Stimulated activated CD8-positive, alpha-beta memory T cell treated with anti-CD3 and anti-CD28 coated beads, Interleukin-15, amount 100 ng/mL, for 48 hours (primary cell): ENCODE results near the gene ZNF343.
"Not testable (repeated sequence)": the region's sequence is repeated elsewhere in the genome, so short reads cannot be mapped to it uniquely, and the experiment has no call there.

Source experiments
- DNase-seq, 2 donors: peaks; one replicate each; pipeline ENCODE4 v3.0.0-alpha.2; 2020; ENCODE audit warnings: low read depth in 2 of 2

ZNF343 gene

DNA sequence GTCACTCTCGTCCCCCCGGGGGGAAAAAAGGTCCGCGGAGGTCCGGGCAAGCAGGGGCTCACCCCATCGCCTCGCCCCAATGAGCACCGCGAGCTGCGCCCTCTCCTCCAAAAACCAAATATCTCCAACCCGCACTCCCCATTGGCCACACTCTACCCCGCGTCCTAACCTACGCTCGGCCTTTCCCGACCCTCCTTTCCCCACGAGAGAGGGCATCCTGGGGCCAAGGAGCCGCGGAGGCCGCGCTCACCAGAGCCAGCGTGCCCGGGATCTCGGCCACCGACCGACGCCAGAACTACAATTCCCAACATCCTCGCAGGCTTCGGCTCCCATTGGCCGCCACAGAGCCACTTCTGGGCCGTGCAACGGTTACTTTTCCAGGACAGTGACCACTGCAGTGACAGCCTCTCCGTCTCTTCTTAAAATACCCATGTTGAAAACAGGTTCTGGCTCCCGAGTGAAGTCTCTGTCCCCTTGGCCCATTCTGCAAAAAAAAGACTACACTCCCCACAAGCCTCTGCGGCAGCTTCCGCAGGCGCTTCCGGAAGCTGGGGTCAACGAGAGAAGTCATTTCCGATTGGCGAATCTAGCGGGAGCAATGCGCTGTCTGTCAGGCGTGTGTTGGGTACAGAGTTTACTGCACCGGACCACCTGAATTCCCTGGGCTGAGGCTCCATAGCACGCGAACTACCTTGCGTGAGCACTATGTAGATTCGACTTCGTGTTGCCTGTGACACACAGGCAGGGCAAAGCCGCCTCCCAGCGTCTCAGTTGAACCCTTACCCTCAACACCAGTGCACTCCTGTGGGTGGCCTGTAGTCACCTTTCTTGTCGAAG, at the start of gene ZNF343:
Gene ZNF343 (minus strand): TSS at position 285 of the 837 bp plus-strand sequence. CDS start 15,020 bp downstream, outside the sequence.
- peak; percentile 59 to 74 for DNase-seq

DNA sequence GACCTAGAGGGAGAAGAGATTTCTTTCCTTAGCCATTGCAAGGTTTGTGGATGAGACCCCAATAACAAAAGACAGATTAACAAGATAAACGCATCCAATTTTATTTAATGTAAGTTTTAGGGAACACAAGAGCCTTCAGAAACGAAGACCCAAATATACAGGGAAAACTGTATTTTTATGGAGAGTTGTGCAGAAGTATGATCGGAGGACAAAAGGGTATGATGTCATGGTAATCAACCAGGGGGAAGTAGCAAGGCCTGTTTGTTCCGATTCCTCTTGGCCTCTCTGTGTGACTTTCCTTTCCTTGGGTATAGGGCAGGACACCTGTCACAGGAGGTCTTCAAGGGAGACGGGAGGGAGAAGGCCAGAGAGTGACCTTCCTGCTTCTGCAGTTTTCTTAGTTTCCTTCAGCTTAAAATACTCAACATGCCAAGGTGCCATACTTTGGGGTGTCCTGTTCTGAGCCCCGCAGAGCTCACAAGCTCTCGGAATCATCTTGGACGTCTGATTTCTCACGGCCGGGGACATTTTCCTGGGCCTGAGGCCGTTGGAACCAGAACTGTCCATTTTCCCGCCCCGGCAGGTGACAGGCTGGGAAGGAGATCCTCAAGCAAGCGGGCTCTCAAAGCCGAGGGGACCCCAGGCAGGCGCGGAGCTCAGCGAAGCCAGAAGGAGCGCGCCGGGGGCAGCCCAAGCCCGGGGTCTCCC, 49.3 kb upstream of the ZNF343 start:
- no peak for DNase-seq

DNA sequence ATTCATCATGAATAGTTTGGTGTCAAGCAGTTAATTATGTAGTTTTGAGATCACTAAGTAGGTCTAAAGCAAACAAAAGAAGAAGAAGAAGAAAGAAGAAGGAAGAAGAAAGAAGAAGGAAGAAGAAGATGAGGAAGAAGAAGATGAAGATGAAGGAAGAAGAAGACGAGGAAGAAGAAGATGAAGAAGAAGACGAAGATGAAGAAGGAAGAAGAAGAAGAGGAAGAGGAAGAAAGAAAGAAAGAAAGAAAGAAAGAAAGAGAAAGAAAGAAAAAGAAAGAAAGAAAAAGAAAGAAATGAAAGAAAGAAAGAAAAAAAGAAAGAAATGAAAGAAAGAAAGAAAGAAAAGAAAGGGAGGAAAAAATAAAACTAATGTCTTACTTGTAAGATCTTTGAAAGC, 36.9 kb upstream of the ZNF343 start:
- no peak for DNase-seq

DNA sequence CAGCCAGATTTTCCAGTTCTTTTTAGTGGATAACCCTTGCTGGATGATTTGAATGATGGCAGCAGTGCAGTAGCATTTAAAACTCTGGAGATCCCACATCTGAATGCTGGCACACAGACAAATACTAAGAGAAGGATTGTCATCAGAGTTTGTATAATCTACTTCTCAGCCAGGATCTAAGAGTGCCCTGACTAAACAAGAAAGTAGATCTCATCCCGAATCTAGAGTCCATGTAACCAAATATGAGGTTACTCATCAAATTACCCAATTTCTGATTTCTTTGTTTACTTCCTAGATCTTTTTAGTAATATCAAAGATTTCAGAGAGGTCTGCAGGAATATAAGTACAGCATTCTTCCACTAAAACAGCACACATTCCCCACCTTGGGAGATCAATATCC, 35.5 kb upstream of the ZNF343 start:
- no peak for DNase-seq

DNA sequence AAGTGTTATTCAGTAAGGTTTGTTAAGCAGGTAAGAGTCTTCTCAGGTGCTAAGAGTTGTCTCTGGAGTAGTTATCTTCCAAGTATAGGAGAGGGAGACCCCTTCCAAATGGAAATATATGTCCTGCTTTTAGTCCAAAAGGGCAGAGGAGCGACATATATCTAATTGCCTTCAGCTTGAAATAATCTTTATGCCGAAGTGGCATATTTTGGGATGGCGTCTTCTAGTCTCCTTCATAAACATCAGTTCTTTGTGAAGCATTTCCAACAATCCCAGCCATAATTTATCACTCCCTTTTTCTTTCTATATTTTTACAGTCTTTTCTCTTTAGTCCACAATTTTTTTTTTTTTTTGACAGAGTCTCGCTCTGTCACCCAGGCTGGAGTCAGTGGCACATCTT, 33.6 kb upstream of the ZNF343 start:
- DNase-seq, result no peak

DNA sequence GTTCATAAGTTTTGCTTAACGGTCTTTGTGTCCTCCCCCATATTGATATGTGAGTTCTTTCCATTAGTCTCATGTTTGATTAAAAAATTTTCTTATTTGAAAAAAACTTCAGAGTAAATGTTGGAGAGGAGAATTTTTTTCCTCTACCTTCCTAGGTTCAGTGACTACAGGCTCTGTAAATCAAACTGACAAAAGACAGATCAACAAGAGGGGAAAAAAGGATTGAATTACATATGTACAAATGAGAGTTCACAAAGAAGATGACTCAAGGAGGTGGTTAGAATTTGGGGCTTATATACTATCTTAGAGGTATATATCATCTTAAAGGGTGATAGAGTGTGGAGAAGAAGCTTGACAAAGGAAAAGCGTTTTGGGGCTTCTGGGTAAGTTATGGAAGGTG, 33.2 kb upstream of the ZNF343 start:
- no peak for DNase-seq

DNA sequence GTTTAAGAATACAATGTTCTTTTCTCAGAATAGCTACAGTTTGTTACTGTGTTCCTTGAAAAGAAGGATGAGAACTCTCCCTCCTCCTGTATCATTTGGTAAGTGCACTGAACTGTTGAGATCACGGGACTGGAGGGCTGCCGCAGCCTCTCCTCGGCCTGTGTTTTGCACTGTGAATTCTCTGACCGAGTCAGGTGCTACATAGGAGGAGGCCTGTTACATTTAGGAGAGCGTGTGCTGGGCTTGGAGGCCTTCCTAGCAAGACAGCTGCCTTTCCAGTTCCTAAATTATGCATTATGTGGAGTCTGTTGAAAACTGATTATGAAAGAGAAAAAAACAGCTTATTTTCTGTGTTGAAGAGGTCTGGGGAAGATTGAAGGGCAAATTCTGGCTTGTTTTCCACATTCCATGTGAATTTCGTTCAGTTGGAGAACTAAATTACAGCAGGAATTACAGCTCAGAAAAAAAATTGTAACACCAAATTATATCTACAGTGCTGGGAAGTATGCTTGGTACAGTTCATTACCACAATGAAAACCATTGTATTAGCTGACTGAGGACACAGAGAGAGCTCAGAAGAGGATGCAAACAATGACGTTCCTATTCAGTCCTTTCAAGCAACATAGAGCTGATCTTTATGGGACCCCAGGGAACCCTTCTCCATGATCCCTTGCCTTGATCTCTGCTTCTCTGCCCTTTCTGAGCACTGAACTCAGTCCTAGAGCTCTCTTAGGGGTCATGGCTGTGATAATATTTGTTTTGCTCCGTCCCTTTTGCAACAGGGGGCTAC, 30.4 kb upstream of the ZNF343 start:
- no peak for DNase-seq

DNA sequence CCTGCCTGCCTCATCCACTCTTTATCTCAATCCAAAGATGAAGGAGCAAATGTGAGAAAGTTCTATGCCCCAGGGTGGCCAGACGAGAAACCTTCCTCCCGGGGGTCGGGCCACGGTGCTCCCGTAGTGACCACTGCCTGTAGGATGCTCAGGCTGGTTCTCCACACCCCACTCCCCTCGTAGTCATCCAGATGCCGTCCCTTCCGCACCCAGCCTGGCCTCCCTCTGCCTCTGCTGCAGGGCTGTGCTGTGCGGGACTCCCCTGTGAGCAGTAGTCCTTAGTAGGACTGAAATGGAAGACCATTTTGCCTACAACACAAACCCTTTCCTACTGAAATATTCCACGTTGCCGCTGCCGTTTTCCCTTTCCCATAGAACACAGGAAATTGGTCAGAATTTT, 29.6 kb upstream of the ZNF343 start:
- DNase-seq, result no peak

DNA sequence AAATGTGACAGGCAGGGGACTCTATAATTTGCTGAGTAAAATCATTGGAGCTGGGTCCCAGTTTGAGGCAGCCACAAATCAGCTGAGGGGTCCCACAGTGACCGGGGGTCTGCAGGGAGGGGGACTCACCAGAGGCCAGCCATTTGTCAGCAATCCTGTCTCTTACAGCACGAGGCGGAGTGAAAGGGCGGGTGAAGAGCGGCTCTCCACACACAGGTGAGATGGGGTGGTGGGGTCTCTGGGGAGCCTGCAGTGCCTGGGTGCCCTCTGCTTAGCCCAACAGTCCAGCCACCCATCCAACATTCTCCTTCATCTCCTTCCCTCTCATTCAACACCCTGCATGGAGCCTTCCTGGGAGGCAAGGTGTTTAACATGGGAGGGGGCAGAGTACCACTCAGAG, 28.4 kb upstream of the ZNF343 start:
- no peak for DNase-seq

DNA sequence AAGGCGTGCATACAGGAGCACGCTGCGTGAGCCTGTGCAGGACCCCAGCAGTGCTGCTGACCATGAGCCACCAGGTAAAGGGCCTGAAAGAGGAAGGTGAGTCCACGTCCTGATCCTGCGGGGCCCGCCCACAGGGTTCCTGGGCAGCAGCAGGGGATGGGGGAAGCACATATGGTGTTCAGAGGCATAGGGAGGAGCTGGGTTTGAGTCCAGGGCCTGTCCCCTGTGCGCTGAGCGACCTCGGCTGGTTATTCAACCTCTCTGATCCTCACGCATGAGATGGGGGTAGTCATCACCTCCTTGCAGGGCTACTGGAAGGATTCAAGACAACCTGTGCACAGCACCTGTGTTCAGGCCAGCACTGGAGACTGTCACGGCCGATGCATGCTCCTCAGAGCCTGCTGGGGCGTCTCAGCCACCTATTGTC, 27.9 kb upstream of the ZNF343 start, which contains the start of gene TMC2:
Gene TMC2 (plus strand): TSS at position 14 of the 427 bp plus-strand sequence. CDS start 49 bp downstream, at position 63.
- DNase-seq, result no peak

DNA sequence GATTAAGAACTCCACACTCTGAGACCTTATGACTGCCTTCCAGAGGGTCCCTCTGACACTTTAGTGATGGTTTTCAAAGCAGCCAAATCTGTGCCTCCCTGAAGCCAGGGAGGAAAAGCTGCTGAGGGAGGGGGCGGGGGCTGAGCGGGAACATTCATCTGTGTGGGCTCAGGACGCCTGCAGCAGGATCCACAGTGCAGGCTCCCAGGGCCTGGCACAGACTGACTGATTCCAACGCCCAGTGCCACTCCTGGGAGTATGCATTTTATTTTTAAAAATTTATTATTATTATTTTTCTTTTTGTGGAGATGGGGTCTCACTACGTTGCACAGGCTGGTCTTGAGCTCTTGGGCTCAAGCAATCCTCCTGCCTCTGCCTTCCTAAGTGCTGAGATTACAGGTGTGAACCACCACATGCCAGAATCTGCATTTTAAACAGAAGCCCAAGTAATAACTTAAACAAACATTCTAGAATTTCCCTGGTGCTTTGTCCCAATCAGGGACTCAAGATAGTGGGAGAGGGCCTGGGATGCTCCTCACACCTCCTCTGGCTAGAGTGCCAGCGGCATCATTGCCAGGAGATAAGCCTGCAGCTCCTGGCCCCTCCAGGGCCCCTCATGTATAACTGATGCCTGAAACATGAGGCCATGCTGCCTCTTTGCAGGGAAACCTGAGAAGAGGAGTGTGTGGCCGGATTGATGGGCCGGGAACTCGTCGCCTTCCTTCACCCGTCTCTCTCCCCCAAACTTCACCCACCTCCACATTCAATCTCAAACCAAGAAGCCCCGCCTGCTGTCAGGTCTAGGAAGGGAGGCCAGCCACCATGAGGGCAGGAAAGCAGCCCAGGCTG, 27.2 kb upstream of the ZNF343 start:
- DNase-seq, result no peak

DNA sequence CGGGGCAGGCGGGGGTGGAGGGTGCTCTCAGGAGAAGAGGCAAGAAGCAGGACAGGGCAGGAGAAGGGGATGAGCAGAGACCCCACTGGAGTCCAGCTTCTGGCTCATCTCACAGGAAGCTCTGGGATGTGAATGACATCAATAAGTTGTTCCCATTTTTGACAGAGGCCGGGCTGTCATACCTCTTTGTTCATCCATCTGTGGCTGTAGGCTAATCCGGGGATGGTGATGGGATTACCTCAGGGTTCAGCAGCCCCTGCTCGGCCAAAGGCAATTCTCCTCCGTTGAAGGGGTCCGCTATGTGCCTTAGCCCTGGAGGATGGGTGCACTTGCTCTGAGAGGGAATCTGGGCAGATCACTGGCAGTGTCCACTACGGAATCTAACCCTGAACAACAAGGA, 24.4 kb upstream of the ZNF343 start:
- no peak for DNase-seq

DNA sequence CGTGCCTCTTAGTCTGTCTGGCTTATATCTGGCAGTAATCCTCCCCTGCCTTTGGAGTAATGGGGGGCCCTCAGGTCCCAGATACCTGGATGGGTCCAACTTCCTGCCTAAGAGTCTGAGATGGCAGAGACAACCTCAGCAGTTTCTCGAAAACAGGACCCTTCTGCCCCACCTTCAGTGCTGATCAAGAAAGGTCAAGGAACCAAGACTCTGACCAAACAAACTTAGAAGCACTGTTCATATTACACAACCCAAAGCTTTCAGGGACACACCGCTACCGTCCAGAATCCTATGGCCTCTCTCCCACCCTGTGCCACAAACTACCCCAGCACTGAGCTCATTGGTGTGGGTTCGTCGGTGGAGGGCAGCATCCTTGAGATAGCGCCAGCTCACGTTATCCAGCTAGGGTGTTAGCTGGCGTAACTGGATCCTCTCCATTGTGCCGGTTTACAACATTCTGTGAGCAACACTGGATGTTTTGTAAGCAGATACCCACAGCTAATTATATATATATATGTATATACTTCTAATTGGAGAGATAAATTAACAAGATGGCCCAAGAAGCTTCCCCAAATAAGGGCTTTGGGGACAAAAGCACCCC, 20.1 kb upstream of the ZNF343 start:
- no peak for DNase-seq

DNA sequence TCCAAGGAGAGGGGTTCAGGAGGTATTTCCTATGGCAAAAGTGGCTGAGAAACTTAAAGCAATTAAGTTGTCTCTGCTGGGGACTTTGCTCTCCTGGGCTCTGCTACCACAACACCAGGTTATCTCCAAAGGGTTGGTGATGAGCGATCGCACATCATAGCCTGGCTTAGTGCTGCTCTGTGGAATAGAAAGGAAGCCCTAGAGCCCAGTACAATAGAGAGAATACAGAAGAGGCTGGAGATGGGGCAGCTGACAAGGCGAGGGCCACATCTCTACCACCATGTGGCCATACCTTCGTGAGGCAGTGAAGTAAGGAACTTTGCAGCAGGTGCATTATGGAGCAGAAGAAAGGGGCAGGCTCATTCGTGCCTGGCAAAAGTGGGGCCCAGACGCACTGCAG, 19.0 kb upstream of the ZNF343 start:
- no peak for DNase-seq

DNA sequence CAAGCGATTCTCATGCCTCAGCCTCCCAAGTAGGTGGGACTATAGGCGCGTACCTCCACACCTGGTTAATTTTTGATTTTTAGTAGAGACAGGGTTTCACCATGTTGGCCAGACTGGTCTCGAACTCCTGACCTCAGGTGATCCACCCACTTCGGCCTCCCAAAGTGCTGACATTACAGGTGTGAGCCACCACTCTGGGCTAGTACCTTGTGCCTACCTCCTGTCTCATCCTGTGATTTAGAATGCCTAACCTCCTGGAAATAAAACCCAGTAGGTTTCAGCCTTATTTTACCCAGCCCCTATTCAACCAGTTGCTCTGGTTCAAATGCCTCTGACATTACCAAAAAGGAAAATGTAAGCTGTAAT, 17.5 kb upstream of the ZNF343 start:
- not testable (repeated sequence) for DNase-seq

DNA sequence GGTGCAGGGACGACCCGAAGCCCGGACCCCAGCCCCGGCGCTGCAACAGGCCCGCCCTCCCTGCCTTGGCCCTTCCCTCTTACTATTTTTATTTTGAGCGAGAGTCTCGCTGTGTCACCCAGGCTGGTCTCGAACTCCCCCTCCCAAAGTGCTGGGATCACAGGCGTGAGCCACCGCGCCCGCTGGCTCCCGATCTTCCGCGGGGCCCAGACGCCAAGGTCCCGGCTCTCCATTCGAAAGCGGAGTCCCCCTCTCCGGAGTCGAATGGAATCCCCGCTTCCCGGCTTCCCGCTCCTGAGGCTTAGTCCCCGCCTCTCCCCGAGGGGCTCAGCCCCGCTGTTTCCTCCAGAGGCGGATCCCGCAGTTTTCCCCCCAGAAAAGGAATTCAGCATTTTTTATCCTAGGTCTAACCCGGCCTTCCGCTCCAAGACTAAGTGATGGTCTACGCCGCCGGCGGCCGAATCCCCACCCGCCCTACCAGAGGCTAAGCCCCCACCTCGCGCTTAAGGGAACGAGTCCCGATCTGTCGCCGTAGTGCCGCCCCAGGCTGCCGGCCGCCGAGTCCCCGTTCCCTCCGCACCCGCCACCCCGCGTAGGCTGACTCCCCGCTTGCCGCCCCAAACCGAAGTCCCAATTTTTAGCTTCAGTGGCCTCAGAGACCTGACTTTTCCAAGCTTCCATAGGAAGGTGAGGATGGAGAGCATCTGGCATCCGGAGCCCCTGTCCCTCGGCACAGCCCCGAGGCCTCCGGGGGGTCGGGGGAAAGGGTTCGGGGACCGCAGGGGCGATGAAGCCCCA, 16.2 kb upstream of the ZNF343 start:
- DNase-seq, result no peak

DNA sequence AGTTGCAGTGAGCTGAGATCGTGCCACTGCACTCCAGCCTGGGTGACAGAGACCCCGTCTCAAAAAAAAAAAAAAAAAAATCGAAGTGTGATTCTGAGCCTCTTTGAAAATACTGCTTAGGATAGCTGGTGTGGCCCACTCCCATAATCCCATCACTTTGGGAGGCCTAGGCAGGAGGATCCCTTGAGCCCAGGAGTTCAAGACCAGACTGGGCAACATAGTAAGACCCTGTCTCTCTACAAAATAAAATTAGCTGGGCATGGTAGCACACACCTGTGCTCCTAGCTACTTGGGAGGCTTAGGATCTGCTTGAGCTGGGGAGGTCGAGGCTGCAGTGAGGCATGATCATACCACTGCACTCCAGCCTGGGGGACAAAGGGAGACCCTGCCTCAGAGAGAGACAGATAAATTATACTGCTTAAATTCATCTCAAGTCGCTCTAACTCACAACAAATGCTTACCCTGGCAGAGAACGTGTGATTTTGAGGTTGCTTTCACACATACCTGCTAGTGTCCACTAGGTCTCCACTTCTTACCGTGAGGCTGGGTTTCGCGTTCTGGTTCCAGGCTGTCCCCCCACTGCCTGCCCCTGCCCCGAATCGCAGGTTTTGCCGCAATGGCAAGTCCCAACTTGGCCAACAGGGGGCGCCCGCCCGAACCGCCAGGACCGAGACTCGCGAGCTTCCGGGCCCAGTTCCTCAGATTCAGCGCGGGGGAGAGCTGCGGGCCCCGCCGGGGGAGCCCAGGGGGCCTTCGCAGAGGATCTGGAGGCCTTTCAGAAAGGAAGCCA, 15.4 kb upstream of the ZNF343 start:
- DNase-seq, result peak; percentile 78 to 81

DNA sequence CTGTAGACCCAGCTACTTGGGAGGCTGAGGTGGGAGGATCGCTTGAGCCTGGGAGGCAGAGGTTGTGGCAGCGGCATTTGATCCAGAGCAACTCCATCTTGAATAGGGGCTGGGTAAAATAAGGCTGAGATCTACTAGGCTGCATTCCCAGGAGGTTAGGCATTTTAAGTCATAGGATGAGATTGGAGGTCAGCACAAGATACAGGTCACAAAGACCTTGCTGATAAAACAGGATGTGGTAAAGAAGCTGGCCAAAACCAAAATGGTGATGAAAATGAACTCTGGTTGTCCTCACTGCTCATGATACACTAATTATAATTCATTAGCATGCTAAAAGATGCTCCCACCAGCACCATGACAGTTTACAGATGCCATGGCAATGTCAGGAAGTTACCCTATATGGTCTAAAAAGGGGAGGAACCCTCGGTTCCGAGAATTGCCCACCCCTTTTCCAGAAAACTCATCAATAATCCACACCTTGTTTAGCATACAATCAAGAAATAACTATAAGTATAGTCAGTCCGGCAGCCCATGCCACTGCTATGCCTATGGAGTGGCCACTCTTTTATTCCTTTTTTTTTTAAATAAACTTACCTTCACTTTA, 14.2 kb upstream of the ZNF343 start:
- DNase-seq, result not testable (repeated sequence)
